GM19023 (cell line): ENCODE data around the gene OTUD7B.
"Not testable (repeated sequence)": the region's sequence is repeated elsewhere in the genome, so short reads cannot be mapped to it uniquely, and the experiment has no call there.

Experiments used
- ATAC-seq: cut with Tn5 transposase; IDR thresholded peaks from one replicate; pipeline ENCODE4 v1.9.1; 2021; ENCODE audit warnings: mild to moderate bottlenecking, moderate library complexity; ENCODE audit not compliant: unreplicated experiment

The OTUD7B gene

GRCh38 chr1:149957548-149957947 lies 53.0 kb downstream of the OTUD7B start:
- not testable (repeated sequence) for ATAC-seq

- ATAC-seq = no peak
Measured at GRCh38 chr1:149949911-149950310, 60.6 kb downstream of the OTUD7B start.

DNA sequence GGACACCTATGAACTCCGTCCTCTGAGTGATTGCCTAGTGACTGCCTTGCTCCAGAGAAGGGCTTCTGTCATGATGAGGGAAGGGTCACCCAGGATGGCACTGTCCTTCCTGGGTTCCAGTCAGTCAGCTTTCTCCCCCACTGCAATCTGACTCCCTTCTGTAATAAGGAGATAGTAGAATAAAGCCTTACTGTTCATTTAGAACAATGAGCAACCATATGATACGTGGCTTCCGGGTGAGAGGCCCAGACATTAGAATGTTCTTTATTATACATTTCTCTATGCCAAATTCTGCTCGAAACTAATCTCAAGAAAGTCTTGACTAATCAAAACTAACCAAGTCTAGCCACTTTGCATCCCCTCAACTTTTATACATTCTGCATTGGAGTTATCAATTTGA lies 65.3 kb downstream of the OTUD7B start:
- no peak for ATAC-seq

- no peak for ATAC-seq
Measured at GRCh38 chr1:149942885-149943284, 67.6 kb downstream of the OTUD7B start.

- ATAC-seq = no peak
Measured at GRCh38 chr1:149942207-149942606, 68.3 kb downstream of the OTUD7B start.

DNA sequence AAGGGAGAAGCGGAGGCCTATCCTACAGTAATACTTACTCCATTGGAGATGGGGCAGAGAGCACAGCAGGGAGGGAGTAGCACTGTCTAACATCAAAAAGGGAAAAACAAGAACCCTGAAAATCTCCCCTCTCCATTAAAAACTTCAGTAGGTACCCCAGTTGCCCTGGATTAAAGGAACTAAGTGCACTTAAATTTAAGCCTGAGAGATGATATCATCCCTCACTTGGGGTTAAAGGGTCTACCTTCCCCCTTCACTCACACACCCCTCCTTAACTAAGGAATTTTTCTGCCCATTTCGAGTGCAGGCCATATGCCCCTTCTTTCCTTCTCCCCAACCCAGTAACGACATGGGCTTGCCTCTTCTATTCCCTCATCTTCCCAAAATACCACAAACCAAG lies 70.1 kb downstream of the OTUD7B start:
- no peak for ATAC-seq

DNA sequence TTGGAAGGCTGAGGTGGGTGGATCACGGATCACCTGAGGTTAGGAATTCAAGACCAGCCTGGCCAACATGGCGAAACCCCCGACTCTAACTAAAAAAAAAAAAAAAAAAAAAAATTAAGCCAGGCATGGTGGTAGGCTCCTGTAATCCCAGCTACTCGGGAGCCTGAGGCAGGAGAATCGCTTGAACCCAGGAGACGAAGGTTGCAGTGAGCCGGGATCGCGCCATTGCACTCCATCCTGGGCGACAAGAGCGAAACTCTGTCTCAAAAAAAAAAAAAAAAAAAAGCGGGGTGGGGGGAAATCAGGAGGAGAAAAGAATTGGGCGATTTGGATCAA lies 71.9 kb downstream of the OTUD7B start:
- not testable (repeated sequence) for ATAC-seq

DNA sequence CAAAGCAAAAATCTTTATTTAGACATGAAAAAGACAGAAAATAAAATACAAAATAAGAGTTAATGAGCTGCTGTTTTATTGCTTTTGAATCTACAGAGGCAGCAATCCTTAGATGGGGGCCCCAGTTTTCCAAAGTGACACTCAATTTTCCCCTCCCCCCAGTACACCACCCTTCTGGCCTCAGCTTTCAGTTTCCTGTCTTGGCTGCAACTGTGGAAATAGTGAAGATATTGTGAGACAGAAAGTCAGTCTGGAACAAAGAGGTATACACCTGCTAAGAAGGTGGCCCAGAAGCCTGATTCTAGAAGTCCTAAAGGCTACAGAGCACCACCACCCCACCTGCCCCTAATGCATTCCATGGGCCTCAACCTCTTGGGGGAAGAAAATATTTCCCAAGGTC lies 72.8 kb downstream of the OTUD7B start:
- no peak for ATAC-seq

DNA sequence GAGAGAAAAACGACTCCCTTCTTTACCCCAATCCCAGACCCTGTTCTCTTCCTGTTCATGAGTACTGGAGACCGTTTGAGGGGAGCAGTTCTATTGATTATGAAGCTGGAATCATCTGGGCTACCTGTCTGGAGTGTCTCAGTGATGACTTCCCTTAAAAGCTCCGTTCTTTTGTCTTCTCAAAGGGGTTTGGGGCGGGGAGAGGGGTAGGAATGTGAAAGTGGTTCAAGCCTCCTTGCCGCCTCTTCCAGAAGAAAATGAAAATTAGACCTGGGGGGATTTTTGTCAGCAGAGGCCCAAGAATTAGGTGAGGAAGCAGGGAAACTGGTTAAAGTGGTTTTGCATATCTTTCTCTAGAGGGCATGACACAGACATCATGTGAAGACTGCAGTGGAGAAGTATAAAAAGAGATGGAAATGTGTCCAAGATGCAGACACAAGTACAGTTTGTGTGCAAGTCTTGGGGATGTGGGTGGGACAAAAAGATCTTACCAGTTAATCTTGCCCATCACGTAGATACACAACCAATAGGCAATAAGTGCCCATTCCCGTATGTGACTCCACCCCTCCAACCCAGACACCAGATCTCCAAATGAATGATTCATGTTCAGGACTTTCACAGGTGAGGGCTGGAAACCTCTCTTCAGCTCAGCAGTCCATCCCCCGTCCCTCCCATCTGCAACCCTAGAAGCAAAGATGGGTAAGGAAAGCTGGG lies 73.4 kb downstream of the OTUD7B start:
- no peak for ATAC-seq

DNA sequence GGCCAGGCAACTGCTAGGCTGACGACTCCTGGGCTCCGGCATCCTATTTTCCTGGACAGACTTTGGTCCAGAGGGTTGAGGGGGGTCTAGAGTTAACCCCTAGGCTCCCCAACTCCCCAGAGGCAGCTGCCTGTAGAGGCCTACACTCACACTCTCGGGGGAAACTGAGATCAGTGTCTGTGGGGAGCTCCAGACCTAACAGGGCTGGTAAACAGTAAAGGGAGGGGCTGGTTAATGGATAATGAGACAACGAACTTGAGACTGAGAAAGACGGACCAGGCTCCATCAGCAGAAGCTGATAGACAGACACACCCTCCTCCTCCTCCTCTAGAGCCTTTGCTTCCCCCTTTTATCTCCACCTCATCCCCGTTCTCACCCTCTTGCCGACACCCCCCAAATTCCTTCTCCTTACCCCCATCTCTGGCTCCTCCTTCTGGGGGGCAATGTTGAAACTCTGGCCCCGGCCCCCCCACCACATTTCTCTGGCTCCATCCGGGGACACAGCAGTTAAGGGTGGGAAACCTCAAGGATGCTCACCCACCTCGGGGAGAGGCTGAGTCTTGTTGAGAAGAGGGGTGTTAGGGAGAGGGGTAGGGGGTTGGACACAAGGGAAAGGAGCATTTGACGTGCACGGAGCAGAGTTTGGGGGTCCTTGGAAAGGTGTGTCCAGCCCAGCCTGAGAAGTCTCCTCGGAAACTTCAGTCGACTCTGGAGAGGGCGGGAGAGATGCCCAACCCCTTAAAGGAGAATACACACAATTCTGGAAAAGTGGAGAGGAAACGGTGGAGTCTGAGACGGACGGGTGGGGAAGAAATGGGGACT lies 74.1 kb downstream of the OTUD7B start, which contains the start of gene MTMR11:
Gene MTMR11, minus strand, starts transcription at position 710 of the 822 bp plus-strand sequence. Its CDS starts 232 bp downstream, at position 478.
- ATAC-seq = no peak

DNA sequence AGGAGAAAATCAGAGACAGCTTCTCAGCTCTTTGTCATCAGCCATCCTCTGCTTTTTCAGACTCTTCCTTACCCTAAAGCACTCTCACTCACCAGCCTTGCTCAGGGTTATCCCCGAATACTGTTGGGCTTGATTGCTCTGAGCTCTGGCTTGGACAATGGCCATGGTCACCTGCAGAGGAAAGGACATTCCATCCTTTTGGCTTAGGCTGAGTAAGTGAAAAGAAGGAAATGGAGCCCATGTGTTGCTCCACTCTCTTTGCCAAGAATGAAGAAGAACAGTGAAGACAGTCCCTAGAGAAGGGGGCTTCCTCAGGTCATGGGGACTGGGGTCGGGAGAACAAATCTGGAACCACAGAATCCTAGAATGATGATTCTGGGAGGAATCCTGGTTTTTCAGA lies 76.2 kb downstream of the OTUD7B start:
- ATAC-seq = no peak

DNA sequence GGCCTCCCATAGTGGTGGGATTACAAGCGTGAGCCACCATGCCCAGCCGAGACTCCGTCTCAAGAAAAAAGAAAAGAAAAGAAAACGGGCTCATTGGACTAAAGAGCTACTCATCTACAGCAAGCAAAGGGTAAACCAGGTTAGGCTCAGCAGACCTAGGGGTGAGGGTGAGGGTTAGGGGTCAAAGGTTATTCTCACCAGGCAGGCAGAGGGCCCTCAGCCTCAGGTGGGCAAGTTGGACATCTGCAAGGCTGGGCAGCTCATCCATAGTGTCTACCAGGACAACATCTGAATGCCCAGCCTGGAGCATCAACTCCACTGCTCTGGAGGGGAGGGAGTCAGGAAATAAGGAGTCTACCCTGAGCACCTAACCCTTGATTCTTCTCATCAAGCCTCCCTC lies 77.3 kb downstream of the OTUD7B start:
- no peak for ATAC-seq

DNA sequence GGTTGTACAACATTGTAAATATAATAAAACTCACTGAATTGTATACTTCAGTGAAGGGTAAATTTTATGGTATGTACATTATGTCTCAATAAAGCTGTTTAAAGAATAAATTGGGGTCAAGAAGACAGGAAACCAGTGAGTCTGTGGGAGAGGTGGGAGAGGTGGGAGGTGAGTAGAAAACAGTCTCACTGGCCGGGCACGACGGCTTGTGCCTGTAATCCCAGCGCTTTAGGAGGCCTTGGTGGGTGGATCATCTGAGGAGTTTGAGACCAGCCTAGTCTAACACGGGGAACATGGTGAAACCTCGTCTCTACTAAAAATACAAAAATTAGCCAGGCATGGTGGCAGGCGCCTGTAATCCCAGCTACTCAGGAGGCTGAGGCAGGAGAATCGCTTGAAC lies 78.1 kb downstream of the OTUD7B start:
- ATAC-seq = no peak

- no peak for ATAC-seq
Measured at GRCh38 chr1:149931212-149931790, 79.2 kb downstream of the OTUD7B start.

GRCh38 chr1:149929856-149930255 lies 80.7 kb downstream of the OTUD7B start:
- no peak for ATAC-seq

DNA sequence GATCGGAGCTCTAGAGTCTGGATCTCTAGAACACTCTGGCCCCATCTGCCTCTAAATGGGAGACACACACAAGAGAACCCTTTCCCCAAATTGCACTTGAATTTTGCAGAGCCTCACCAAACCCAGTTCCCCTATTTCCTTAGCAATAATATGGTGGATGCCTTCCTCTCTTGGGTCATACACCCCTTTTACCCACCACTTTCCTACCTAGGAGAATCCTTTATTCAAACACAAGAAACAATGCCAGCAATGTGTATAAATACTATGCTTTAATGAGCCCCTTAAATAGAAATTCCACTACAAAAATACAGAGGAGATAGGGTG lies 82.2 kb downstream of the OTUD7B start:
- ATAC-seq = no peak

DNA sequence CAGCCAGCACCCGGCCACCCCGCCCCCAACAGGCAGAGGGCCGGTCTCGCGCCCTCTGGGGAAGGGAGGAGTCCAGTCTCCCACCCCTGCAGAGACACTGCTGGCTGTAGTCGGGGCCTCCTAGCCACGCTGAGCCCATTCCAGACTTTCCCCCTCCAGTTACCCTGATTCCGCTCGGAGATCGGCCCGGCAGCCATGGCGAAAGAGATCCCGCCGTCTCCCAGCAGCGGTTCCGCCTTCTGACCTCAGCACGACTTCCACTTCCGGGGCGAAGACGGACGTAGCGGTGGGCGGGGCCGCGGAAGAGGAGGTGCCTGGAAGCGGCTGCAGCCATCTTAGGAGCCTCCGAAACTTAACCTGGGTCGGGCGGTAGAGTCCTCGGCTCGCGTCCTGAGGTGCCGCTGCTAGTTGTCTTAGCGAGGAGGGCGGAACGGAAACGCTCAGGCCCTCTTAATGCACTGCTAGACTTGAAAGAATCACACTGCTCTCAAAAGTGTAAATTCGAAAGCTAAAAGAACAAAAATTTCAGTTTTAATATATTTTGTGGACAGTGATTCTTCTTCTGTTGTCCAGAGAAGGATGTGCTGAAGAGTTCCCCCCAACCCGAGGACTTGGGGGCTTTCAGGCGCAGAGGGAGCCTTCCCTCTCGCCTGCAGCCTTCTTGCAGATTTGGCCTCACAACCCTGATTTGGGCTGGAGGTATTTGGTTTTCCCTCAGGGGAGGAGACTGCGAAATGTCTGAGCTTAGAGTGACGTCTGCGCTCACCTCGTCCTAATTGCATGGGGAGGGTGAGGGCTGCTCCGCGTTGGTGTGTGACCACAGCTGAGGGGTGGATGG lies 82.7 kb downstream of the OTUD7B start, which contains the start of gene SF3B4:
Gene SF3B4, minus strand, starts transcription at position 241 of the 838 bp plus-strand sequence. Its CDS starts 44 bp downstream, at position 197.
- peak; percentile 94 for ATAC-seq

- no peak for ATAC-seq
Measured at GRCh38 chr1:149927056-149927562, 83.4 kb downstream of the OTUD7B start.

DNA sequence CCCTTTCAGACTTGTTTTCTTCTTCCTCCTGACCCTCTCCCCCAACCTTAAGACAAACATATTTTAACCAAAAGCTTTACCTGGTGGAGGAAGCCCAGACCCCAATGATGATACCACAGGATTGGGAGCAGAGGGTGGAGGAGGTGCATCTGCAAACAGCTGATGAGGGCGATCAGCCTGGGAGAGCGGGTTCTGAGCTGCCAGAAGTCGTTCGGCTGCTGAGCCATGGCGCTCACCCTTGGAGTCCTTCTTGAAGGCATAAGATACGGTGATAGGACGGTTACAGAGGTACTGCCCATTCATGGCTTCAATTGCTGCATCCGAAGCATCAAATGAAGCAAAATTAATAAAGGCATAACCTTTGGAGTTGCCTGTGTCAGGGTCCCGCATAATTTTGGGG lies 84.2 kb downstream of the OTUD7B start:
- no peak for ATAC-seq

- no peak for ATAC-seq
Measured at GRCh38 chr1:149925751-149926150, 84.8 kb downstream of the OTUD7B start.

DNA sequence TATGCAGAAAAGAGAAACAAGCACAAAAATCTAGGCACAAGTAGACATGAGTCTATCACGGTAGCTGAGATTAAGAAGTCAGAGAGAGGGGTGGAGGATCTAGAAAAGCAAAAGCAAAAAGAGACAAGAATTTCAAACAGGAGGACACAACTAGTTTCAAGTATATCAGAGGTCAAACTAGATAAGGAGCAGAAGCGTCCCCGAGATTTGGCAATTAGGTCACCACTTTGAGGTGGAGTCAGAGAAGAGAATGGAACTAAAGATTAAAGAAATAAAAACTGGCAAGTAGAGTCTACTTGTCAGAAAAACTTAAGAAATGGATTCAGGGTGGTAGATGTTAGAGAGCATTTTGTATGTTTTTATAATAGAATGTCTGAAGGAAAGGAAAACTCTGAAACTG lies 85.2 kb downstream of the OTUD7B start:
- ATAC-seq = no peak
